Hepatocyte (in vitro differentiated cells): ENCODE results near the gene ARHGAP31. TPM values are rescaled to one million over a fixed set of nuclear protein-coding genes. Genes with fewer than 3 reads are reported as not detected.

Experiments used
- DNase-seq: peaks from one replicate; pipeline ENCODE4 v3.0.0-alpha.2; 2016; ENCODE audit warnings: low spot score
- H2AFZ ChIP-seq: fragments of 200-600 bp; sonication (generic); 2 replicates; pipeline ENCODE4 v1.6.0; 2016; ENCODE audit warnings: antibody characterized with exemption, mild to moderate bottlenecking
- H3K27ac ChIP-seq: fragments of 200-600 bp; sonication (generic); 2 replicates; pipeline ENCODE4 v1.5.1; 2016; ENCODE audit warnings: mild to moderate bottlenecking
- H3K27me3 ChIP-seq: fragments of 200-600 bp; sonication (generic); 2 replicates; pipeline ENCODE4 v1.6.1; 2016
- H3K36me3 ChIP-seq: fragments of 200-600 bp; sonication (generic); replicated peaks from 2 replicates; pipeline ENCODE4 v1.5.1; 2016; ENCODE audit warnings: low read depth; ENCODE audit not compliant: insufficient read depth
- H3K4me1 ChIP-seq: fragments of 200-600 bp; sonication (generic); 2 replicates; pipeline ENCODE4 v1.5.1; 2016; ENCODE audit warnings: mild to moderate bottlenecking, moderate library complexity; ENCODE audit not compliant: insufficient read depth
- H3K4me2 ChIP-seq: fragments of 200-600 bp; sonication (generic); 2 replicates; pipeline ENCODE4 v1.6.0; 2016
- H3K4me3 ChIP-seq: fragments of 200-600 bp; sonication (generic); 2 replicates; pipeline ENCODE4 v1.5.1; 2016; ENCODE audit warnings: mild to moderate bottlenecking
- H3K79me2 ChIP-seq: fragments of 200-600 bp; sonication (generic); 2 replicates; pipeline ENCODE4 v1.6.0; 2017; ENCODE audit warnings: mild to moderate bottlenecking
- H3K9me2 ChIP-seq: fragments of 200-600 bp; sonication (generic); replicated peaks from 2 replicates; pipeline ENCODE4 v1.6.0; 2017; ENCODE audit warnings: mild to moderate bottlenecking; ENCODE audit not compliant: insufficient read depth
- H3K9me3 ChIP-seq: fragments of 200-600 bp; sonication (generic); 2 replicates; pipeline ENCODE4 v1.5.1; 2016; ENCODE audit warnings: low read depth, mild to moderate bottlenecking
- H4K20me1 ChIP-seq: fragments of 200-600 bp; sonication (generic); 2 replicates; pipeline ENCODE4 v1.6.0; 2016; ENCODE audit warnings: mild to moderate bottlenecking; ENCODE audit not compliant: insufficient read depth, poor library complexity, severe bottlenecking
- CTCF ChIP-seq: fragments of 200-600 bp; sonication (generic); IDR thresholded peaks from 2 replicates; pipeline ENCODE4 v1.5.1; 2016; ENCODE audit warnings: antibody characterized with exemption, mild to moderate bottlenecking; ENCODE audit not compliant: poor library complexity
- EZH2 ChIP-seq: fragments of 200-600 bp; sonication (generic); IDR thresholded peaks from 2 replicates; pipeline ENCODE4 v1.6.1; 2016; ENCODE audit warnings: antibody characterized with exemption, mild to moderate bottlenecking, borderline replicate concordance
- EZH2phosphoT487 ChIP-seq: fragments of 200-600 bp; sonication (generic); IDR thresholded peaks from one replicate; pipeline ENCODE4 v1.6.1; 2018; ENCODE audit warnings: antibody characterized with exemption, mild to moderate bottlenecking, low read depth, moderate library complexity; ENCODE audit not compliant: unreplicated experiment, severe bottlenecking
- WGBS: methylation state at CpG from one replicate; pipeline ENCODE4 v1.1.6; 2016; ENCODE audit warnings: low lambda C conversion rate; ENCODE audit errors: missing lambda C conversion rate; 5-methylcytosine and 5-hydroxymethylcytosine counted together
- polyA plus RNA-seq: library from polyadenylated mRNA; unstranded; fragments of >200 nt; fragmentation: Nextera tagmentation; extraction: Ambion mirVana; gene quantifications from 2 replicates; pipeline ENCODE4 v1.2.1, GENCODE V29; 2016
- total RNA-seq: library from RNA; depleted of rRNA; stranded (reverse); fragments of >200 nt; gene quantifications from 2 replicates; pipeline ENCODE4 v1.2.3, GENCODE V29; 2014

Gene ARHGAP31
- total and polyA plus RNA-seq, 2 experiments from 2014 or later: 2.9 to 7.3 TPM

- WGBS: 96% methylated on average over 1 of the region's 1 CpG
- peaks cover 51% of the 10 kb centered on the region for H3K79me2 ChIP-seq
- H4K20me1 ChIP-seq: no peaks in the 10 kb centered on the region
- H3K4me1 ChIP-seq: no peaks in the 10 kb centered on the region
- no peaks in the 10 kb centered on the region for H3K36me3 ChIP-seq
- H3K27me3 ChIP-seq: no peaks in the 10 kb centered on the region
- H3K4me3 ChIP-seq: no peak overlapping the region
- no peaks in the 10 kb centered on the region for H3K9me3 ChIP-seq
- no peak overlapping the region for H3K27ac ChIP-seq
- TF ChIP-seq CTCF (no peak), EZH2 (no peak), EZH2phosphoT487 (no peak)
- H3K4me2 ChIP-seq: no peak overlapping the region
- no peak overlapping the region for H2AFZ ChIP-seq
- H3K9me2 ChIP-seq: no peaks in the 10 kb centered on the region
- no peak for DNase-seq
Measured at GRCh38 chr3:119453822-119454221, 159.6 kb downstream of the ARHGAP31 start.

- peaks cover 4% of the 10 kb centered on the region for H4K20me1 ChIP-seq
- H3K79me2 ChIP-seq: peaks cover 60% of the 10 kb centered on the region
- H3K9me2 ChIP-seq: no peaks in the 10 kb centered on the region
- H3K4me2 ChIP-seq: no peak overlapping the region
- H3K4me1 ChIP-seq: no peaks in the 10 kb centered on the region
- H3K4me3 ChIP-seq: no peak overlapping the region
- H3K27ac ChIP-seq: no peak overlapping the region
- no peaks in the 10 kb centered on the region for H3K36me3 ChIP-seq
- H2AFZ ChIP-seq: no peak overlapping the region
- H3K9me3 ChIP-seq: no peaks in the 10 kb centered on the region
- DNase-seq: no peak
- H3K27me3 ChIP-seq: no peaks in the 10 kb centered on the region
- 100% methylated on average over 1 of the region's 1 CpG for WGBS
- TF ChIP-seq CTCF (no peak), EZH2 (no peak), EZH2phosphoT487 (no peak)
Measured at GRCh38 chr3:119456469-119456868, 162.3 kb downstream of the ARHGAP31 start.

GRCh38 chr3:119457246-119457645 lies 163.1 kb downstream of the ARHGAP31 start:
- H3K27ac ChIP-seq: no peak overlapping the region

More at GRCh38 chr3:119457246-119457645, 163.1 kb downstream of the ARHGAP31 start:
- no peaks in the 10 kb centered on the region for H3K27me3 ChIP-seq
- H3K9me3 ChIP-seq: no peaks in the 10 kb centered on the region
- H3K79me2 ChIP-seq: peaks cover 66% of the 10 kb centered on the region
- no peaks in the 10 kb centered on the region for H3K9me2 ChIP-seq
- 74% methylated on average over 4 of the region's 4 CpGs for WGBS
- no peak for DNase-seq
- TF ChIP-seq EZH2phosphoT487 (no peak), CTCF (no peak), EZH2 (no peak)
- no peak overlapping the region for H3K4me2 ChIP-seq
- H2AFZ ChIP-seq: no peak overlapping the region
- H4K20me1 ChIP-seq: peaks cover 9% of the 10 kb centered on the region
- no peaks in the 10 kb centered on the region for H3K36me3 ChIP-seq
- H3K4me1 ChIP-seq: peaks cover 6% of the 10 kb centered on the region
- H3K4me3 ChIP-seq: no peak overlapping the region
